Measurements from ENCODE around the gene TIPIN. TPM values are rescaled to one million over a fixed set of nuclear protein-coding genes. Genes with fewer than 3 reads are reported as not detected.

Gene TIPIN
- total and polyA plus RNA-seq, 4 donors: 5.2 to 10.9 (median 6.2) TPM

GRCh38 chr15:66404532-66404931 lies 48.0 kb upstream of the TIPIN start:
- 13 to 35% methylated on average over 7 of the region's 7 CpGs for WGBS, 2 donors
- H3K9ac ChIP-seq (ENCODE audit: insufficient read depth in 1 of 2, low read length in 2 of 2): no peak overlapping the region
- peaks cover 0 to under 1% (median 0%) of the 10 kb centered on the region in 4 donors for H3K36me3 ChIP-seq (ENCODE audit: control insufficient read depth in 4 of 4, insufficient read depth in 4 of 4, low read length in 4 of 4)
- H3K4me3 ChIP-seq: no peak overlapping the region
- ATAC-seq (ENCODE audit: insufficient read depth, low FRiP score) (peak; percentile 51), DNase-seq (peak; percentile 35 to 50 (median 41))
- H3K9me3 ChIP-seq (ENCODE audit: control insufficient read depth in 4 of 4, insufficient read depth in 3 of 4, low read length in 3 of 4): no peaks in the 10 kb centered on the region
- TF ChIP-seq CTCF (IDR thresholded peaks at IDR 0.05; ENCODE audit: control extremely low read depth, extremely low read depth): no peak
- peaks cover 4 to 35% (median 25%) of the 10 kb centered on the region in 5 donors for H3K4me1 ChIP-seq (ENCODE audit: control insufficient read depth in 5 of 5, insufficient read depth in 5 of 5, low read length in 5 of 5)
- H3K27ac ChIP-seq (ENCODE audit: low read depth in 1 of 2, low read length in 1 of 2): peak overlapping the region in 1 of 2 donors; percentile 47
- H3K27me3 ChIP-seq (ENCODE audit: control insufficient read depth in 3 of 3, insufficient read depth in 3 of 3, low read length in 2 of 3): no peaks in the 10 kb centered on the region

- H3K36me3 ChIP-seq (ENCODE audit: control insufficient read depth in 4 of 4, insufficient read depth in 4 of 4, low read length in 4 of 4): peaks cover 0 to 3% (median 2%) of the 10 kb centered on the region in 4 donors
- H3K4me3 ChIP-seq: no peak overlapping the region
- ATAC-seq (ENCODE audit: insufficient read depth, low FRiP score): peak; percentile 20
- TF ChIP-seq CTCF (IDR thresholded peaks at IDR 0.05; ENCODE audit: control extremely low read depth, extremely low read depth): no peak
- peak overlapping the region in 1 of 2 donors; percentile 42 for H3K27ac ChIP-seq (ENCODE audit: low read depth in 1 of 2, low read length in 1 of 2)
- 63% methylated on average over 8 of the region's 8 CpGs for WGBS, 2 donors
- peak overlapping the region in 1 of 2 donors; percentile 26 for H3K9ac ChIP-seq (ENCODE audit: insufficient read depth in 1 of 2, low read length in 2 of 2)
- no peaks in the 10 kb centered on the region for H3K9me3 ChIP-seq (ENCODE audit: control insufficient read depth in 4 of 4, insufficient read depth in 3 of 4, low read length in 3 of 4)
- H3K27me3 ChIP-seq (ENCODE audit: control insufficient read depth in 3 of 3, insufficient read depth in 3 of 3, low read length in 2 of 3): no peaks in the 10 kb centered on the region
- H3K4me1 ChIP-seq (ENCODE audit: control insufficient read depth in 5 of 5, insufficient read depth in 5 of 5, low read length in 5 of 5): peaks cover 4 to 35% (median 24%) of the 10 kb centered on the region in 5 donors
- DNase-seq: peak in 1 of 3 donors; percentile 27
Observed at GRCh38 chr15:66404122-66404521, 47.6 kb upstream of the TIPIN start.

- no peaks in the 10 kb centered on the region for H3K9me3 ChIP-seq (ENCODE audit: control insufficient read depth in 4 of 4, insufficient read depth in 3 of 4, low read length in 3 of 4)
- peaks cover 0 to 3% (median 2%) of the 10 kb centered on the region in 4 donors for H3K36me3 ChIP-seq (ENCODE audit: control insufficient read depth in 4 of 4, insufficient read depth in 4 of 4, low read length in 4 of 4)
- no peak overlapping the region for H3K27ac ChIP-seq (ENCODE audit: low read depth in 1 of 2, low read length in 1 of 2)
- no peaks in the 10 kb centered on the region for H3K27me3 ChIP-seq (ENCODE audit: control insufficient read depth in 3 of 3, insufficient read depth in 3 of 3, low read length in 2 of 3)
- DNase-seq (no peak), ATAC-seq (ENCODE audit: insufficient read depth, low FRiP score) (no peak)
- TF ChIP-seq CTCF (IDR thresholded peaks at IDR 0.05; ENCODE audit: control extremely low read depth, extremely low read depth): no peak
- H3K9ac ChIP-seq (ENCODE audit: insufficient read depth in 1 of 2, low read length in 2 of 2): no peak overlapping the region
- no peak overlapping the region for H3K4me3 ChIP-seq
- H3K4me1 ChIP-seq (ENCODE audit: control insufficient read depth in 5 of 5, insufficient read depth in 5 of 5, low read length in 5 of 5): peaks cover 4 to 32% (median 21%) of the 10 kb centered on the region in 5 donors
- 68 to 78% methylated on average over 5 of the region's 5 CpGs for WGBS, 2 donors
Observed at GRCh38 chr15:66403323-66403722, 46.8 kb upstream of the TIPIN start.

GRCh38 chr15:66402761-66403284 lies 46.3 kb upstream of the TIPIN start:
- H3K4me1 ChIP-seq (ENCODE audit: control insufficient read depth in 5 of 5, insufficient read depth in 5 of 5, low read length in 5 of 5): peaks cover 4 to 32% (median 21%) of the 10 kb centered on the region in 5 donors
- TF ChIP-seq CTCF (IDR thresholded peaks at IDR 0.05; ENCODE audit: control extremely low read depth, extremely low read depth): no peak

More at GRCh38 chr15:66402761-66403284, 46.3 kb upstream of the TIPIN start:
- ATAC-seq (ENCODE audit: insufficient read depth, low FRiP score) (no peak), DNase-seq (no peak)
- Histone ChIP-seq H3K4me3 (no peak overlapping the region), H3K27me3 (ENCODE audit: control insufficient read depth in 3 of 3, insufficient read depth in 3 of 3, low read length in 2 of 3) (no peaks in the 10 kb centered on the region), H3K27ac (ENCODE audit: low read depth in 1 of 2, low read length in 1 of 2) (no peak overlapping the region), H3K9me3 (ENCODE audit: control insufficient read depth in 4 of 4, insufficient read depth in 3 of 4, low read length in 3 of 4) (no peaks in the 10 kb centered on the region), H3K9ac (ENCODE audit: insufficient read depth in 1 of 2, low read length in 2 of 2) (no peak overlapping the region), H3K36me3 (ENCODE audit: control insufficient read depth in 4 of 4, insufficient read depth in 4 of 4, low read length in 4 of 4) (peaks cover 0 to 3% (median 2%) of the 10 kb centered on the region in 4 donors)
- WGBS, 2 donors: 77 to 79% methylated on average over 3 of the region's 3 CpGs

Measured in lung (tissue), 12 donors.